Stimulated activated CD4-positive, alpha-beta T cell treated with anti-CD3 and anti-CD28 coated beads, Interleukin-1b, Interleukin-23, amount 100 ng/mL, for 1 hour (primary cell): ENCODE measurements around the gene EHD1.

Experiments used
- DNase-seq, 2 donors: peaks; one replicate each; pipeline ENCODE4 v3.0.0-alpha.2; 2020; ENCODE audit warnings: low read depth in 2 of 2

Gene EHD1

DNA sequence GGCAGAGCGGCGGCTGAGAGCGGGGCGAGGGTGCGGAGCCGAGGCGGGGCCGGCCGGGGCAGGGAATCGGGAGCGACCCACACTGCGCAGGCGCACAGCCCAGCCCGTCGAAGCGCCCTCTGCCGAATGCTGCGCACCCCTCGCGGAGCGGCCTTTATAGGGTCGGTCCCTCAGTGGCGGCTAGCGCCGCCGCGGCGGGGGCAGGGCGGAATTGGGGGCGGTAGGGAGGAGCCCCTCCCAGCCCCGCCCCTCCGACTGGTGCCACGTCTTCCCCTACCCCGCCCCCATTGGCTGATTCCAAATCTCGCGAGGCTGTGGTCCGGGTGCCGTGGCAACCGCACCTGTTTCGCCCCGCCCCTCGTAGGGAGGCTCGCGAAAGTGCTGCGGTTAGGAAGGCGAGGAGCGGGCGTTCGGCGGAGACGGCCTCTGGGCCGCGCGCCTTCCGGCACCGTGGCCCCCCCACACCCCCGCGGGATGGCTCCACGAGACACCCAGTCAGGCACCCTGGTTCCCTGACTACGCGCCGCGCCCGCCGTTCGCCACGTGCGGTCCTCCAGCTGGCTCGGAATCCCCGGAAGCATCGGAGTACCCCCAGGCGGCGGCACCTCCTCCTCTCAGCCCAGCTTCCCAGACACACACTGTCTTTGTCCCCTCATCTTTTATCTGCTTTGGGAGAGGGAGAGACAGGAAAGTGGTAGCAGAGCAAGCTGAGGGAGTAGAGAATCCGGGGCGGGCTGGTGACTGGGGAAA, at the start of gene EHD1:
Gene EHD1, minus strand, starts transcription at position 128 of the 750 bp plus-strand sequence. CDS start 157 bp downstream, outside the sequence.
- peak; percentile 99 to 100 for DNase-seq

DNA sequence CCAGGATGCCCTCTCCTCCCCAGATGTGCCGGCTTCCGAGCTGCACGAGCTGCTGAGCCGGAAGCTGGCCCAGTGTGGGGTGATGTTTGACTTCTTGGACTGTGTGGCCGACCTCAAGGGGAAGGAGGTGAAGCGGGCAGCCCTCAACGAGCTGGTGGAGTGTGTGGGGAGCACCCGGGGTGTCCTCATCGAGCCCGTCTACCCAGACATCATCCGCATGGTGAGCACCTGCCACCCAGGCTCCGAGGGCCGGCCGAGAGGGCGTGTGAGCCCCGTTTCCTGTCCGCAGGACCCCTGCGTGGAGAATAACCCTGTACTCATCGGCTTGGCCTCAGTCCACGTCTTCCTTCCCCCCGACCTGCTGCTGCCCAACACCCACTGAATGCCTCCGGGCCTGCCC, 48.3 kb upstream of the EHD1 start:
- DNase-seq = no peak

DNA sequence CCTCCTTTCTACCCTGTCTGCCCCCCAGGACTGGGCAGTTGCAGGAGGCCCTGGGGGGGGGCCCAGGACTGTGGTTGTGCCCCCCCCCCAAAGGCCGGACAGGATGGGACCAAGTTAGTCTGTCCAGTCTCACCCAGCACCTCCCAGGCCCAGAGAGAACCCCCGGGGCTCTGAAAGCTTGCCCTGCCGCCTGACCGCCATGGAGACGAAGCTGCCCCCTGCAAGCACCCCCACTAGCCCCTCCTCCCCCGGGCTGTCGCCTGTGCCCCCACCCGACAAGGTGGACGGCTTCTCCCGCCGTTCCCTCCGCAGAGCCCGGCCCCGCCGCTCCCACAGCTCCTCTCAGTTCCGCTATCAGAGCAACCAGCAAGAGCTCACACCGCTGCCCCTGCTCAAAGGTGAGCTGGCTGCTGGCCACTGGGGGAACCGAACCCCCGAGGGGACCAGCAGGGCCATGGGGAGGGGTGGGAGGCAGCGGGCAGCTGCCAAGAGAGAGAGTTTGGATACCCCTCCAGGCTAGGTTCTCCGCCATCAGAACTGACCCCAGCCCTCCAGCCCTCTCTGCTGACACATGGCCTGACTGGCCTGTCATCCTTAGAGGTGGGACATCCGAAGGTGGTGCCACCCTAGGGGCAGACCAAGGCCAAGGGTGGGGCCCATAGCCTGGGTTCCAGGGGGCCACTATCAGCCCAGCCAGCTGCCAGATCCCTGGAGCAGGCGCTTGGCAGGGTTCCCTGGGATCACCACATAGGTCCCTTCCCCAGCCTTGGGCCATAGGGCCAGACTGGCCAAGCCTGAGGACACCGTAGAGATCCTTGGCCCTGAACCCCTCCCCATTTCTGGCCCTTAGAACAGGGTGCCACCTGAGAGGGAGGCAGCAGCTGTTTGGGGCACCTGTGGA, 47.4 kb upstream of the EHD1 start:
- DNase-seq = no peak

DNA sequence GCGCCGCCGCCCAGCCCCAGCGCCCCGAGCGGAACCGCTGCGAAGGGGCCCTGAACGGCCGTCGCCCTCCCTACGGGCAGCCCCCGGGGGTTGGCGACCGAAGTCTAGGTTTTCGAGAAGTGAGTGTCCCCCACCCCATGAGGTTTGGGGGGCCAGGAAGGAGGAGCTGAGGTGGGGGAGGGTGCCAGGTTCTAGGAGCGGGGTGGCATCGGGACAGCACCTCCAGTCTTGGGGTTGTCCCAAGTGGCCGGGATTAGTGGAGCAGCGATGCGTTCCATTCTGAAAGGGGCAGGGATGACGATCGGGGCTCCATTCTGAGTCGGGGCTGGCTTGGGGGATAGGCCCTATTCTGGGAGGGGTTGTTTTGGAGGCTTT, 46.5 kb upstream of the EHD1 start:
- DNase-seq = no peak

DNA sequence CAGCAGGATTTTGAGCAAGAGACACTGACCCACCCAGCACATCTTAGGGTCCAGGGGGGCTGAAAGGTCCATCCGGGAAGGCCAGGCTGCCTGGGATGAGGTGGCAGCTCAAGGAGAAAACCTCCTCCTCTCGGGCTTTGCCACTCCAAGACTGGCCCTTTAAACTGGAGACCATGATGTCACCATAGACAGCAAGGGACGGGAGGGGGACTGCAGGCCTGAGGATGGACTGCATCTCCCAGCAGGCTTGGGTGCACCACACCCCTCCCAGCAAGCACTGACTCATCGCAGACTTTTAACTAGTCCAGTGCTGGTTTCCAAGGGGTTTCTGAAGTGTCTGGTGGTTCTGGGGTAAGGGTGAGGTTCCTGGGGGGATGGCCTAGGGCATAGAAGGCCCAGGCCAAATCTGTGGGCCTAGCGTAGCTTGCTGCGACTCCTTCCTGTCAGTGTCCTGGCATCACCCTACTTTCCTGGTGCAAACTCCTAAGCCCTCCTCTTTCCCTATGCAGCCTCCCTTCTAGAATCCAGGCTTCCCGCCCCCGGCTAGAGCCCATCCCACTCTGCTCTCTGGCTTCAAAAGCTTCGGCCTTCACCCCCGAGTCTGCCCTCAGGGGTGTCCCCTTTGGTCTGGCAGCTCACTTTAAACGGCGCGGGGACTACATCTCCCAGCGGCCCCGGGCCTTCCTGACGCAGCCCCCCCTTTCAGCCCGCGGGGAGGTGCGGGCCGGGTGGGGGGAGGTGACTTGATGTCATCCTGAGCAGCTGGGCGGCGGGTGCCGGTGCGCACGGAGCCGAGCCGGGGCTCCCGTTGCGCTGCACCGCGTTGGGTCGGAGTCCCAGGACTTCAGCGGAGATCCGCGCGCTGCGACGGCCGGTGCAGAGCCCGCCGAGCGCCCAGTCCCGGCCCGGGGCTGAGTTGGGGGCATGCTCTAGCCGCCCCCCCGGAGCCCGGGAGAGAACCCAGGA, 45.8 kb upstream of the EHD1 start, which contains the start of gene PPP2R5B:
Gene PPP2R5B, plus strand, starts transcription at position 746 of the 966 bp plus-strand sequence. CDS start 1,046 bp downstream, outside the sequence.
- DNase-seq = peak; percentile 73 to 77

DNA sequence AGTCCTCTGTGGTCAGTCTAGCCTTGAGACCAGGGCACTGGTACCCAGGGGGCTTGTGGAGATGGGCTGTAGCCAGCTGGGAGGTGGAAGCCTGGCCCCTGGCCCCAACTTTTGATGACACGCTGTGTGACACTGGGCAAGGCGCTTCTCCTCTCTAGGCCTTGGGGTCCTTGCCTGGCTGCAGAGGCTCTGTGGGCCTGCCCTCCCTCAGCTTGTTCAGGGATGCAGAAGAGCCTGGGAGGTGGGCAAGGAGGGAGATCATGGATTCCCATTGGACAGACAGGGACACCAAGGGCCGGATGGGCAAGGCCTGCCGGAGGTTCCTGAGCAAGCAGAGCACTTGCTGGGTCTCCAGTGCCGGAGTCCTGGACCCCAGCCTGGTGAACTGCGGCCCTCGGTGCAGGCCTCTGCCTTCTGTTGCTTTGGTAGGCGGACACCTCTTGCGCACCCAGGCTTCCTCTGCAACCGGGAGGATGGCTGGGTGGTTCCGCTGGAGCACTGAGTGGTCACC, 44.8 kb upstream of the EHD1 start:
- DNase-seq = no peak

DNA sequence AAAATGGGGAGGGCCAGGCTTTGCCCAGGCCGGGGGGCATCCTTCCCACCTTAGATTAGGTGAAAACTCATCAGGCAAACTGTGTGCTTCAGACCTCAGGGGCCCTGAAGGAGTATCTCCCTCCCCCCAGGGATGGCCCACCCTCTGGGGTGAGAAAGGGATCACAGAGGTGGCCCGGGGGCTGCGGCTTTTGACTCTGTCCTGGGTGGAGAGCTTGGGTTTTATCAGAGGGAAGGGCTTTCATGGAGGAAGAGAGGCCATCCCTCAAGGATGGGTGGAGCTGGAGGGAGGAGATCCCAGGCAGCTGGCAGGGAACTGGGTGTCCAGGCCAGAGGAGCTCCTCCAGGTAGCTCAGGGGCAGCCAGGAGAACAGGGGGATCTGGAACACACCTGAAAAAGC, 43.0 kb upstream of the EHD1 start:
- DNase-seq = no peak

DNA sequence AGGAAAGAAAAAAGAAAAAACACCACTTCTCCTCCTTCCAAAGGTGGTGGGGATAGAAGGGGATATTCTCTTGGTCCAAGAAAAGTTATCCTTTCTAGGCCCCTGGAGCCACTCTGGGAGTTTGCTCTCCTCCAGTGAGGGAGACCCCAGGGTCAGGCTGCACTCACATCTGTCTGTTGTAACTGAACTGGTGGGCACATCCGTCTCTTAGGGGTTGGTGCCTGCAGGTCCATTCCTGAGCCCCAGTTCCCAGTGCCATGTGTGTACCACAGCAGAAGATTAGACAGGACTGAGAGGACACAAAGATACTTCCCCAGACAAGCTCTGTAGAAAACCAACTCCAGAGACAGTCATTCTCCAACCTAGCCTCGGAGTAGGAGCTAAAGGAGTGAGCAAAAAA, 41.7 kb upstream of the EHD1 start:
- DNase-seq = no peak

DNA sequence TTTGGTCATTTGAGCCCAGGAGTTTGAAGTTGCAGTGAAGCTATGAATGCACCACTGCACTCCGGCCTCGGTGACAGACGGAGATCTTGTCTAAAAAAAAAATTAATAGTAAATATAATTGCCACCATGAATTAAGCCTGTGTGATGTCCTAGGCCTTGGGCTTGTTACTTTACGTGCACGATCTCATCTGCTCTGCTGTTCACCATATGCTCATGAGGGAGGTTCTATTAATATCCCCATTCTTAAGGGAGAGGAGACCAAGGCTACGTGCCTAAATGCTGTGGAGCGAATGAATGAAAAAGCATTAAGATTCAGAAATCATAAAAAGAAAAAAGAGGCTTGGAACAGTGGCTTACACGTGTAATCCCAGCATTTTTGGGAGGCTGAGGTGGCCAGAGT, 41.2 kb upstream of the EHD1 start:
- no peak for DNase-seq

DNA sequence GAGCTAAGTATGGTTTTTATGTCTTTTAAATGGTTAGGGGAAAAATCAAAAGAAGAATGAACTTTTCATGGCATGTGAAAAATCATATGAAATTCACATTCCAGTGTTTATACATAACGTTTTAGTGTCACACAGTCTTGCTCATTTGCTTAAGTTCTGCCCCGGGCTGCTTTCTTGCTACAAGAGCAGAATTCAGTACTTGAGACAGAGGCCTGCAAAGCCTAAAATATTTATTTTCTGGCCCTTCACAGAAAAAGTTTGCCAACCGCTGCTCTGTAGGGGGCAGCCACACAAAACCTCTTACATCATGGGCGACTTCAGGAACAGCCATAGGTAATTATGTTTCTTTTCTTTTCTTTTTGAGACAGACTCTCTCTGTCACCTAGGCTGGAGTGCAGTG, 39.6 kb upstream of the EHD1 start:
- no peak for DNase-seq

DNA sequence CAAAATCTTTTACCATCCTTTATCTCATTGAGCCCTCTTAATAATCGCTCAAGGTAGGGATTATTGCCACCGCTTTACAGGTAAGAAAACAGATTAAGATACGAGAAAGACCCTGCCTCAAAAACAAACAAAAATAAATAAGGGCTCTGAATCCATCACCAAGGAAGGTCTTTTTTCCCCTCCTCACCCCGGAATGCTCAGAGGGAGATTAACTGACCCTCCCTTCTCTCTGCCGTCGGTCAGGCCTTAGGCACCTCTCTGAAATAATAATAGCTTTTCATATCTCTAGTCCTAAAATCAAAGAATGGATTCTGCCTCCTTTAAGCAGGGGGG, 39.2 kb upstream of the EHD1 start:
- DNase-seq = no peak

DNA sequence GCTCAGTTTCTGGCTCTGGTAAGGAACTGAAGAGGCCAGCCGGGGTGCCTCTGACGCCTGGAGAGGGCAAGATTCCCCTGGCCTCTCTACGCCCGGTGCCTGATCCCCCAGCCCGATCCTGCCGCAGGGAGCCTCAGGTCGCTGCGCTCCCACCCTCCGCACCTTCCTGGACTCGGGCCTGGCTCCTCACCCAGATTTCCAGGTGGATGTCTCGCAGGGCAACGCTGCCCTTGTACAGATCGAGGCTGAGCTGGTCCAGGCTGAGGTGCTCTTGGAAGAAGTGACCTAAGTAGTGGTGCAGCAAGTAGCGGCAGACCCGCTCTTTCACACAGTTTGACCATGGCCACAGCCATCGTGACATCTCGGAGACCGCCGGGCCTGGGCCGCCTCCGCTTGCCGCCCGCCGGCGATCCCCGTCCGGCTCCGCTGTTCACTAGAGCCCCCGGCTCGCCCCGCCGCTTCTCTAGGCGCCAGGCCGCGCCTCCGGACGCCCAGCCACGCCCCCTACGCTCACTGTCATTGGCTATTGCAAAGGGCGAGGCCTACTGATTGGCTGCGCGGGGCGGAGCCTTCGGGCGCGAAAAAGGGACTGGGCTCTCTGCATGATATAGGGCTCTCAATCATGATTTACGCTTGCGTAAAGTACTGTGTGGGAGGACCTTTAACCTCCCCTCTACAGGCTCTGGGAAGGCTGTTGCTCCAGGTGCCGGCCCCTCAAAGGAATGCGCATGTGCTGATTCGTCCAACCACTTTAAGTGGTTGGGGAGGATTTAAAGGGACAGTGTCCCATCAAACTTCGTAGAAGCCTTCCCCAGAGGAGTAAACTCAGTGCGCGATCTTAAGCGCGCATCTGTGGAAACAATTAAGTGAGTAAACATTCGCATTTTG, 38.6 kb upstream of the EHD1 start, which contains the start of gene ATG2A:
Gene ATG2A, minus strand, starts transcription at position 435 of the 888 bp plus-strand sequence. Its CDS starts 74 bp downstream, at position 361.
- DNase-seq = peak; percentile 97 to 98

DNA sequence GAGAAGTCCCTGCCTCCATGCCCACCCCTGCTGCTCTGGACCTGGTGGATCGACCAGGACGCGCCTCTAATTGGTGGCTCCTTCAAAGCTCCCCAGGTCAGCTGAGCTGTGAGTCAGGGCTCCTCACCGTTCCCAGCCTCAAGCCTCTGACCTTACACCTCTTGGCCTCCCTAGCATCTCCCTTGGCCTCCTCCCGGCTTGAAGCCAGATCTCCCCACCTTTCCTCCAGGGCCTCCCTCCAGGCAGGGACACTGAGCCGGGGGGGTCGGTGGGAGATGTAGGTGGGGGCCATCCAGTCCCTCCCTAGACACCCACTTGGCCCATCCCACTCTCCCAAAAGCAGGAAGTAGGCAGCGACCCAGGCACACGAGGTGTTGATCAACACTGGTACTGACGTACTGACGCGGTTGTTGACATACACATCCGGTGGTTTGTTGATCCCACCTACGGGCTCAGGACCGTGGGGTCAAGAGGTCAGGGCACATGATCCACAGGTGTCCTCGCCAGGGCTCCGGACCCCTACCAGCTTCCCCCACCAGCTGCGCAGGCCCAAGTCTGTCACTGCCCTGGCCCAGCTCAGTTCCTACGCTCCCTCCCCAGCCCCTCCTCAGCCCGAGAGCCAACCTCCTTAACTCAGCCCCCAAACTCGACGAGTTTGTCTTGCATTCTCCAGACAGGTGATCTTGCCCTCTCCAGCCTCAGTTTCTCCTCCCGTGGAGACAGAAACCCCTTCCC, 37.8 kb upstream of the EHD1 start:
- DNase-seq = no peak

DNA sequence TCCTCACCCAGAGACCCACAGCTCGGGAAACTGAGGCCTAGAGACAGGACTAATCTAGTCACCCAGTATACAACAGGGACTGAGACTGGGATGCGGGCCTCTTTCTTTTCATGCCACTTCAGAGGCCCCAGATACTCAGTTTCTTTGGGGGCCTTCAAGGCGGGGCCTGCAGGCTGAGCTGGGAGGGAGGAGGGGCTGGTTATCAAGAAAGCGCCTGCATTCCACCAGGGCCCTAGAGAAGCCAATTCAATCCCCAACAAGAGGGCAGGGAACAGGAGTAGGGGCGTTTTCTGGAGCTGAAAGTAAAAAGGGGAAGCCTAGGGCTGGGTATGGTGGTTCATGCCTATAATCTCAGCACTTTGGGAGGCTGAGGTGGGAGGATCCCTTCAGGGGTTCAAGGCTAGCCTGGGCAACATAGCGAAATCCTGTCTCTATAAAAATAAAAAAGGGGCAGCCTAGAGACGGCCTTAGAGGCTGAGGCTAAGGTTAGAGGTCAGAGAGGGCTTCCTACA, 37.0 kb upstream of the EHD1 start:
- DNase-seq = no peak

DNA sequence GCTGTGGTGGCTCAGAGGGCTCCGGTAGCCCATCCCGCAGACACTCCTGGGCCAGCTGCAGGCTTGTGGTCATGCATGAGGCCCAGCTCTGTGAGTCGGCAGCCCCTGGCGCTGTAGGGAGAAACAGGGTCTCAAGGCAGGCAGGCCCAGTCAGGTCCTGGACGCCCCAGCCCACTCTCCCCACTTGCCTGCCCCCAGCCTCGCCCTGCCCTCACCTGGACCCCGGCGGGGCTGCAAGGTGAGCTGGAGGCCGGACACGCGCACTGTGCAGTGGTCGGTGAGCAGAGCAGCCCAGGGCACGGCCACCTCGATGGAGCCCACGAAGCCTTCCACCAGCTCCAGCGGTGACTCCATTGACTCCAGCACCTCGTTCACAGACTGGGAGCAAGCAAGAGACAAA, 35.7 kb upstream of the EHD1 start:
- DNase-seq = no peak

DNA sequence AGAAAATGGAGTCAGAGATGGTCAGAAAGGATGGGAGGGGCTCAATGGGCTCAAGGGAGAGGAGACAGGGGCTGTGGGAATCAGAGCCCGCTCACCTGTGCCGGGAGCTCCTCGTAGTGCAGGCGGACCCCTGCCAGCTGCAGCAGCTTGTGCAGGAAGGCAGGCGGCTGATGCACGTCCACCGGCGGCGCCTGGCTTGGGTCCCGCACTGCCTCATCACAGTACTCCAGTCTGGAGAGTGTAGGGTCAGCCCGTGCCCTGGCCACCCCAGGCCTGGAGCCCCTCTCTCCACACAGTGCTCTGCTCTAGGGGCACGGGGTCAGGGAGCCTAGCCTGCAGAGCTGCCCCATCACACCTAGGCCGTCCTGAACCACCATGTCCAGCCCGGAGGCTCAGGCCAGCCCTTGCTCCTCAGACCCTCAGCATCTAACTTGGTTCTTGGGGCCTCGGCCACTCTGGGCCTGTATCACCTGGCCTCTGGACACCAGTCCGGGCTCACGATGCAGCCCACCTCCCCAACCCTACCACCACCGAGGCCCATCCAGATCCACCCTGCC, 34.8 kb upstream of the EHD1 start:
- no peak for DNase-seq

DNA sequence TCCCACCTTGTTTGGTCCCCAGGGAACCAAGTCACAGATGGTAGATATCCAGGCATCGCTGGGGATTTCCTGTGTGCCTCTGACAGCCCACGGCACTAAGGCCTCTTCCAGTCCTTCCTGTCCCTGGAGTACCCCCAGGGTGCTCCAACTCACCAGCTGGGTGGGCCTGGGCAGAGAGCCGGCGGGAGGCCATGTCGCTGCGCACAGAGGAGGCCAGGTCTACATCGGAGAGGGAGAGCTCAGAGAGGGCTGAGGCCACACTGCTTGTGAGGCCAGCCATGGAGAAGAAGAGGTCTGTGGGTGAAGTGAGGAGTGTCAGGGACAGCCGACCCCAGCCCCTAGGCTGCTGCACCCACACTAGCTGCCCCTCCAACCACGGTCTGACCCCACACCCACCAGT, 33.3 kb upstream of the EHD1 start:
- DNase-seq = no peak

DNA sequence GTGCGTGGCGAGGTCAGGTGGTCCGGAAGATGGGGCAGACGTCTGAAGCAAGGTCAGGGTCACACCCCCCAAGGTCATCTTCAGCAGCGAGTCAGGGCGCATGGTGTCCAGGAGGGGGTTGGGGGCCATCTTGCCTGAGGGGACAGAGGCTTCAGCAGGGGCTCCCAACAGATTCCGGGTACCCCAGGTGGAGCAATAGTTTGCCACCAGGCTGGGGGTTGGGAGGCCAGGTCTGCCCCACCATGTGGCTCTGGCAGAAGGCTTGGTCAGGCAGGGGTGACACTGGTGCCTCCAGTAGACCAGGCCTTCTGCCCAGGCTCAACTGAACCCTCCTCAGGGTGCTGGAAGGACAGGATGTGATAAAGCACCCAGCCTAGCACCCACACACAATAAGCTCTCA, 32.7 kb upstream of the EHD1 start:
- DNase-seq = no peak

DNA sequence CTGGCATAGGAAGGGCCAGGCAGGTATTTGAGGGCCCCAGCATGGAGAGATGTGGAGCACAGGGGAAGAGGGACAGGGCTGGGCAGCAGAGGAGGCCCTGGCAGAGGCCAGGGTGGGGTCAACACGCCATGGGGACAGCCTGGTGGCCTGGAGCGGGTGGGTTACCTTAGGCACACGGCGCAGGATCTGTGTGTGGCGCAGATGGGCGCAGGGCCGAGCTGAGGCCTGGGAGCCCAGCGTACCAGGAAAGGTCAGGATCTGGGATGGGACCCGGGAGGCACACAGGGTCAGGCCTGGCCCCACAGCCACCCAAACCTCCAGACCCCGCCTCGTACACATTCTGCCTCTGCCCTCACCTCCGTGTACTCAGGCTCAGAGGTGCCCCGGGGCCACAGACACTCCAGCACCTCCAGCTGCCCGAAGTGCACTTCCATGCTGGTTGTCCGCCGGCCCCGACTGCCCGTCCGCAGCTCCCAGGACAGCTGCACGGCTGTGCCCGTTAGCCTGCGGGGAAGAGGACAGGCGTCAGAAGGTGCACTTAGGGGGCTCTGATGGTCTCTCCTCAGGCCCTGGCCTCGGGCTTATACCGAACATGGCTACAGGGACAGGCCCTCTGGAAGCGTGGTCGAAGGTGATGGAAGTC, 32.2 kb upstream of the EHD1 start:
- DNase-seq = no peak
